Measurements from ENCODE around the gene GANC.

- peak; percentile 93 for TF ChIP-seq CTCF (conservative IDR thresholded peaks at IDR 0.05)
- TF ChIP-seq ZFX (IDR thresholded peaks at IDR 0.05), result no peak
Measured at GRCh38 chr15:42385206-42385979, 112.4 kb downstream of the GANC start.
